ENCODE data around the gene WDFY2. TPM values are rescaled to one million over a fixed set of nuclear protein-coding genes. Genes with fewer than 3 reads are reported as not detected.

WDFY2 gene
- polyA plus RNA-seq, 1 donor from 2014 or later = 5.3 TPM

DNA sequence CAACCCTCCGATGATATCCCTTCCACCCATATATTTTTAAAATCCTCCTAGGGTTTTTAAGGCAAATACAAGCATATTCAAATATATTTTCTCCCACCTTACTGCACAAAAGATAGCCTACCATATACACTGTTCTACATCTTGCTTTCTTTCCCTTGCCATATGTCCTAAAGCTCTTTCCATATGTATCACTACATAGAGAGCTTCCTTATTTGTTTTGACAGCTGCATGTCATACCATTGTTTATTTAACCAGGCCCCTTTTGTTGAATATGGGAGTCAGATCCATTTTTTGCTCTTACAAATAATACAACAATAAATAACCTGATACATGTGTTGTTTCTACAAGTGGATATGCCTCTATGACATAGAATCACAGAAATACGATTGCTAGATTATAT, 32.8 kb upstream of the WDFY2 start:
- no peak overlapping the region for H3K27ac ChIP-seq (ENCODE audit: low read length)
- no peaks in the 10 kb centered on the region for H3K9me2 ChIP-seq (ENCODE audit: insufficient read depth, low read length)
- H3K27me3 ChIP-seq (ENCODE audit: insufficient read depth, low read depth, low read length) = no peaks in the 10 kb centered on the region
- no peak overlapping the region for H3K4me2 ChIP-seq (ENCODE audit: low read length)
- H3K4me3 ChIP-seq (ENCODE audit: low read length) = no peak overlapping the region
- H3F3A ChIP-seq (ENCODE audit: insufficient read depth, low read length, poor library complexity, severe bottlenecking) = no peaks in the 10 kb centered on the region
- no peaks in the 10 kb centered on the region for H3K79me2 ChIP-seq (replicated peaks; ENCODE audit: insufficient read depth, low read length)
- H2AFZ ChIP-seq (ENCODE audit: low read depth, low read length) = no peak overlapping the region
- no peaks in the 10 kb centered on the region for H3K36me3 ChIP-seq (ENCODE audit: insufficient read depth, low read length)
- no peaks in the 10 kb centered on the region for H4K20me1 ChIP-seq (ENCODE audit: insufficient read depth)
- TF ChIP-seq RAD21 (conservative IDR thresholded peaks at IDR 0.05) = no peak
- TF ChIP-seq SMC3 (conservative IDR thresholded peaks at IDR 0.05; ENCODE audit: poor library complexity) = no peak
- TF ChIP-seq, protein P1, sequence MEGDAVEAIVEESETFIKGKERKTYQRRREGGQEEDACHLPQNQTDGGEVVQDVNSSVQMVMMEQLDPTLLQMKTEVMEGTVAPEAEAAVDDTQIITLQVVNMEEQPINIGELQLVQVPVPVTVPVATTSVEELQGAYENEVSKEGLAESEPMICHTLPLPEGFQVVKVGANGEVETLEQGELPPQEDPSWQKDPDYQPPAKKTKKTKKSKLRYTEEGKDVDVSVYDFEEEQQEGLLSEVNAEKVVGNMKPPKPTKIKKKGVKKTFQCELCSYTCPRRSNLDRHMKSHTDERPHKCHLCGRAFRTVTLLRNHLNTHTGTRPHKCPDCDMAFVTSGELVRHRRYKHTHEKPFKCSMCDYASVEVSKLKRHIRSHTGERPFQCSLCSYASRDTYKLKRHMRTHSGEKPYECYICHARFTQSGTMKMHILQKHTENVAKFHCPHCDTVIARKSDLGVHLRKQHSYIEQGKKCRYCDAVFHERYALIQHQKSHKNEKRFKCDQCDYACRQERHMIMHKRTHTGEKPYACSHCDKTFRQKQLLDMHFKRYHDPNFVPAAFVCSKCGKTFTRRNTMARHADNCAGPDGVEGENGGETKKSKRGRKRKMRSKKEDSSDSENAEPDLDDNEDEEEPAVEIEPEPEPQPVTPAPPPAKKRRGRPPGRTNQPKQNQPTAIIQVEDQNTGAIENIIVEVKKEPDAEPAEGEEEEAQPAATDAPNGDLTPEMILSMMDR (IDR thresholded peaks at IDR 0.05; ENCODE audit: poor library complexity, severe bottlenecking) = no peak
- TF ChIP-seq POLR2AphosphoS5 (IDR thresholded peaks at IDR 0.05) = no peak
- no peak overlapping the region for H3K9ac ChIP-seq (ENCODE audit: low read length)
- H3K9me3 ChIP-seq (ENCODE audit: low read length) = no peaks in the 10 kb centered on the region

DNA sequence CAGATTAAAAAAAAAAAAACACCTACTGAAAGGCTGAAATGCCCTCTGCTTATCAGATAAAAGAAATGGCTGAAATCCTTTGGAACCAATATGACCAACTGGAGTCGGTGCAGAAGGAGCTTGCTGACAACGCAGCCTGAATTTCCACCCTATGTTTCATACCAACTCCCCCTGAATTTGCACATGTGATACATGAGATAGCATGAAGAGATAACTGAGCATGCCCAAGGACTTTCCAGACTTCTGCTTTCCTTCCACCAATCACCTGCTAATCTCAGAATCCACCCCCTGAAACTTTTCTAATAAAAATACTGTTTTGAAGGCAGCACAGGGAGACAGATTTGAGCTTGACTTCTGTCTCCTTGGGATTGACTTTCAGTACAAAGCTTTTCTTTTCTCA, 32.2 kb upstream of the WDFY2 start:
- Histone ChIP-seq H3K9me2 (ENCODE audit: insufficient read depth, low read length) (no peaks in the 10 kb centered on the region), H3K27me3 (ENCODE audit: insufficient read depth, low read depth, low read length) (no peaks in the 10 kb centered on the region), H3K9me3 (ENCODE audit: low read length) (no peaks in the 10 kb centered on the region), H3F3A (ENCODE audit: insufficient read depth, low read length, poor library complexity, severe bottlenecking) (no peaks in the 10 kb centered on the region), H4K20me1 (ENCODE audit: insufficient read depth) (no peaks in the 10 kb centered on the region), H3K27ac (ENCODE audit: low read length) (no peak overlapping the region), H2AFZ (ENCODE audit: low read depth, low read length) (no peak overlapping the region), H3K79me2 (replicated peaks; ENCODE audit: insufficient read depth, low read length) (no peaks in the 10 kb centered on the region), H3K4me2 (ENCODE audit: low read length) (no peak overlapping the region), H3K36me3 (ENCODE audit: insufficient read depth, low read length) (no peaks in the 10 kb centered on the region), H3K4me3 (ENCODE audit: low read length) (no peak overlapping the region), H3K9ac (ENCODE audit: low read length) (no peak overlapping the region)
- TF ChIP-seq SMC3 (conservative IDR thresholded peaks at IDR 0.05; ENCODE audit: poor library complexity) = no peak
- no peak for TF ChIP-seq RAD21 (conservative IDR thresholded peaks at IDR 0.05)
- TF ChIP-seq EP300 (conservative IDR thresholded peaks at IDR 0.05; ENCODE audit: poor library complexity, severe bottlenecking) = no peak
- TF ChIP-seq POLR2AphosphoS5 (IDR thresholded peaks at IDR 0.05) = no peak
- TF ChIP-seq REST (IDR thresholded peaks at IDR 0.05; ENCODE audit: borderline replicate concordance) = no peak
- no peak for TF ChIP-seq MXI1 (conservative IDR thresholded peaks at IDR 0.05; ENCODE audit: poor library complexity, severe bottlenecking)
- no peak for TF ChIP-seq EZH2 (IDR thresholded peaks at IDR 0.05; ENCODE audit: borderline replicate concordance, insufficient read depth, low read length, poor library complexity, severe bottlenecking)
- TF ChIP-seq, protein P1 (IDR thresholded peaks at IDR 0.05; ENCODE audit: poor library complexity, severe bottlenecking) = no peak
- TF ChIP-seq TAF1 (IDR thresholded peaks at IDR 0.05; ENCODE audit: low read depth) = no peak
